Panc1 (cell line): ENCODE results near the gene GNG14. TPM values are rescaled to one million over a fixed set of nuclear protein-coding genes. Genes with fewer than 3 reads are reported as not detected.

ENCODE experiments used
- ATAC-seq: fragments of 200-7000 bp; cut with Tn5 transposase; 2 replicates; pipeline ENCODE4 v1.9.1; 2020; ENCODE audit warnings: mild to moderate bottlenecking, moderate library complexity
- BruUV-seq: library from RNA; stranded (reverse); fragments of 400-500 nt; replicated peaks from 2 replicates; lab custom pipeline; 2021; lab: Mats Ljungman, UMichigan
- CTCF ChIA-PET: fragments of 300-600 bp; sonication (Branson Sonifier 250); formaldehyde crosslinking; loops from one replicate; lab custom pipeline; 2022; ENCODE audit warnings: antibody characterized with exemption; lab: Charles Lee
- POLR2A ChIA-PET: fragments of 300-600 bp; sonication (Branson Sonifier 250); formaldehyde crosslinking; loops from one replicate; lab custom pipeline; 2022; ENCODE audit warnings: antibody characterized with exemption; lab: Charles Lee
- DNase-seq: peaks from one replicate; pipeline ENCODE4 v3.0.0-alpha.2; 2010; ENCODE audit warnings: low read depth, low spot score
- H3K27ac ChIP-seq: 2 replicates; pipeline ENCODE4 v1.5.1; 2011; ENCODE audit warnings: mild to moderate bottlenecking, low read length, inconsistent platforms
- H3K27me3 ChIP-seq: fragments of 200-500 bp; sonication (Bioruptor generic); 2 replicates; pipeline ENCODE4 v1.6.0; 2014; ENCODE audit warnings: low read length, inconsistent platforms; ENCODE audit not compliant: control insufficient read depth, insufficient read depth
- H3K36me3 ChIP-seq: fragments of 200-500 bp; sonication (Bioruptor generic); 2 replicates; pipeline ENCODE4 v1.5.1; 2014; ENCODE audit warnings: inconsistent platforms, mild to moderate bottlenecking, low read length, moderate library complexity; ENCODE audit not compliant: control insufficient read depth, insufficient read depth
- H3K4me1 ChIP-seq: 2 replicates; pipeline ENCODE4 v1.5.1; 2011; ENCODE audit warnings: inconsistent platforms, mild to moderate bottlenecking, low read length, moderate library complexity; ENCODE audit not compliant: control insufficient read depth, insufficient read depth
- H3K4me3 ChIP-seq, 2 experiments: 2 replicates each; pipeline ENCODE4 v1.5.1; 2011 to 2012; ENCODE audit warnings: low read depth in 2 of 2, low read length in 2 of 2, mild to moderate bottlenecking in 2 of 2, inconsistent platforms in 1 of 2, moderate library complexity in 1 of 2
- H3K9me3 ChIP-seq: fragments of 200-500 bp; sonication (Bioruptor generic); 2 replicates; pipeline ENCODE4 v1.5.1; 2014; ENCODE audit warnings: low read depth, mild to moderate bottlenecking, inconsistent platforms, low read length, moderate library complexity; ENCODE audit not compliant: control insufficient read depth, insufficient read depth
- POLR2AphosphoS5 ChIP-seq: IDR thresholded peaks from 2 replicates; pipeline ENCODE4 v1.6.1; 2012; ENCODE audit warnings: mild to moderate bottlenecking, low read depth, low read length, moderate library complexity
- SIN3A ChIP-seq: IDR thresholded peaks from 2 replicates; pipeline ENCODE4 v1.6.1; 2012; ENCODE audit warnings: low read depth, mild to moderate bottlenecking, low read length, moderate library complexity, borderline replicate concordance; ENCODE audit not compliant: insufficient read depth
- TCF7L2 ChIP-seq: IDR thresholded peaks from 2 replicates; pipeline ENCODE4 v1.6.1; 2011; ENCODE audit warnings: mild to moderate bottlenecking, low read depth, low read length, inconsistent platforms
- in situ Hi-C: cut with HindIII; loops from 2 replicates; pipeline ENCODE4 v1.10.0; 2016; ENCODE audit warnings: low sequenced_read_pairs, low pct_unique_long_range_greater_than_20kb
- intact Hi-C: fragments of 100-400 bp; cut with micrococcal nuclease; formaldehyde crosslinking; loops from one replicate; pipeline ENCODE4 v1.10.0; 2022; ENCODE audit not compliant: unreplicated experiment
- total RNA-seq: library from RNA; stranded (reverse); gene quantifications from one replicate; pipeline ENCODE4 v1.2.1, GENCODE V29; 2021; ENCODE audit not compliant: unreplicated experiment
- TF ChIP-seq, protein P1 (sequence below): fragments of 450-650 bp; IDR thresholded peaks from 2 replicates; pipeline ENCODE4 v1.5.1; 2017; ENCODE audit warnings: mild to moderate bottlenecking
- TF ChIP-seq, protein P2 (sequence below), 2 experiments: IDR thresholded peaks; 2 replicates each; pipeline ENCODE4 v1.6.1; 2011 to 2012; ENCODE audit warnings: low read depth in 2 of 2, control low read depth in 1 of 2, low read length in 1 of 2, mild to moderate bottlenecking in 1 of 2, moderate library complexity in 1 of 2; ENCODE audit not compliant: insufficient read depth in 1 of 2

GNG14 gene
- total RNA-seq, 1 experiment from 2014 or later = not detected

DNA sequence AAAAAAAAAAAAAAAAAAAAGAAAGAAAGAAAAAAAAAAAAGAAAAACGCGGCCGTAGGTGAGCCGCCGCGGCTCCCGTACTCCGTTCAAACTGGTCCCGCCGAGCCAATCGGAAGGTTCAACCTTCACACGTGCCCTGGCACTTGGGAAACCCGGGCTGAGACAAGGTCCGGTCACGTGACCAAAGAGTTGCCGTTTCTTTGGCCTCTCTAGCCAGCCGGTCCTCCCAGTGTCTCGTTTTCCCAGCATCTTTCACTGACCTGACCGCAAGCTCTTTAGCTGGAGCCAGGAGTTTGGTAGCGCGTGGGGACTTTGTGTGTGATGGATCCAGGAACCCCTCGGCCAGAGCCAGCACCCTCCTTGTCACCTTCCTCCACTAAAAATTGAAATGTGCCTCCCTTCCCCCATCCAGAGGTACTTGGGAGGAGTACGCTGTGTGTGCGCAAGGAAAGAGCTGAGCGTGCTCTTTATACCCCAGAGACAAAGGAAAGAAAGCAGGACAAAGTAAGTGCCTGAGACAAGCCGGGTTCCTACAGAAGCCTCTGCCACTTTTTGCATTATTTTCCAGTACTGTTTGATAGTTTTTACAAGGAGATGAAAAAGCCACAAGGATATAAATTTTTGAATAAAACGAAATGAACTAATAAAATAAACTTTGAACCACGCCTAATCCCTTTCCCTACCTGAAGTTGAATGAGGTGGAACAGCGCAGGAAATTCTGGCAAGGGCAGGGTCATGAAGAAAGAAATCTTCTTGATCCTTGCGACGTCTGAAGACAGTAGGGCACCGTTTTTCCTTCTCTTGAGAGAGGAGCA is 35.0 kb downstream of the GNG14 start:
- DNase-seq (peak; percentile 87), ATAC-seq (peak; percentile 83)
- no peaks in the 10 kb centered on the region for H3K9me3 ChIP-seq
- ChIA-PET POLR2A (interaction anchor here (0.6 to 1.4 kb wide), 3 partner anchors 9 to 14 kb away, joined by 4 to 8 read pairs (median 4); partner anchors contain the start of genes GET3 and TRIR), CTCF (interaction anchor here (0.5 kb wide), 1 partner anchor 526 kb away, joined by 7 read pairs; no protein-coding TSS in a partner anchor)
- TSS peak; percentile 99 for BruUV-seq
- H3K4me1 ChIP-seq = peaks cover 5% of the 10 kb centered on the region
- in situ Hi-C loops (no loop called here), intact Hi-C loops (no loop called here)
- H3K36me3 ChIP-seq = peaks cover 3% of the 10 kb centered on the region
- TF ChIP-seq TCF7L2 = peak; percentile 86
- peak; percentile 89 for TF ChIP-seq POLR2AphosphoS5
- TF ChIP-seq, protein P1, sequence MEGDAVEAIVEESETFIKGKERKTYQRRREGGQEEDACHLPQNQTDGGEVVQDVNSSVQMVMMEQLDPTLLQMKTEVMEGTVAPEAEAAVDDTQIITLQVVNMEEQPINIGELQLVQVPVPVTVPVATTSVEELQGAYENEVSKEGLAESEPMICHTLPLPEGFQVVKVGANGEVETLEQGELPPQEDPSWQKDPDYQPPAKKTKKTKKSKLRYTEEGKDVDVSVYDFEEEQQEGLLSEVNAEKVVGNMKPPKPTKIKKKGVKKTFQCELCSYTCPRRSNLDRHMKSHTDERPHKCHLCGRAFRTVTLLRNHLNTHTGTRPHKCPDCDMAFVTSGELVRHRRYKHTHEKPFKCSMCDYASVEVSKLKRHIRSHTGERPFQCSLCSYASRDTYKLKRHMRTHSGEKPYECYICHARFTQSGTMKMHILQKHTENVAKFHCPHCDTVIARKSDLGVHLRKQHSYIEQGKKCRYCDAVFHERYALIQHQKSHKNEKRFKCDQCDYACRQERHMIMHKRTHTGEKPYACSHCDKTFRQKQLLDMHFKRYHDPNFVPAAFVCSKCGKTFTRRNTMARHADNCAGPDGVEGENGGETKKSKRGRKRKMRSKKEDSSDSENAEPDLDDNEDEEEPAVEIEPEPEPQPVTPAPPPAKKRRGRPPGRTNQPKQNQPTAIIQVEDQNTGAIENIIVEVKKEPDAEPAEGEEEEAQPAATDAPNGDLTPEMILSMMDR = no peak
- 0 out of 2 replicates have a peak, but pooled peaks have one; percentile 68 for TF ChIP-seq SIN3A
- no peaks in the 10 kb centered on the region for H3K27me3 ChIP-seq
- peak overlapping the region; percentile 98 for H3K27ac ChIP-seq
- H3K4me3 ChIP-seq = peak overlapping the region; percentile 83 to 96

DNA sequence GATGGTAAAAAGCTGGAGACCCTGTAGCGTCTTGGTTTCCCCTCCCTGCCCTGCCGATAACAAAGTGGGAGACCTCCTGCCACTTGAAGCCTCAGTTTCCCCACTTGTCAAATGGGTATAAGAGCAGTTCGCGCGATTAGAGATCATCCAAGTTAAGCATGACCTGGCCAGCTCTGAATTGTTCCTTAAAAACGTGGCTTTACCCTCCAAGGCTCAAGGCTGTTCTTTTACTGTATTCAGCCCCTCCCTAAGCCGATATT is 35.5 kb downstream of the GNG14 start:
- H3K27ac ChIP-seq = peak overlapping the region; percentile 98
- in situ Hi-C loops (no loop called here), intact Hi-C loops (no loop called here)
- peak overlapping the region; percentile 83 to 96 for H3K4me3 ChIP-seq
- no peaks in the 10 kb centered on the region for H3K9me3 ChIP-seq
- ChIA-PET CTCF (interaction anchor here (0.5 kb wide), 1 partner anchor 526 kb away, joined by 7 read pairs; no protein-coding TSS in a partner anchor), POLR2A (interaction anchor here (1.4 kb wide), 2 partner anchors 11 to 14 kb away, joined by 4 read pairs; partner anchors contain the start of genes GET3 and TRIR)
- H3K36me3 ChIP-seq = peaks cover 3% of the 10 kb centered on the region
- no TSS peak for BruUV-seq
- DNase-seq = no peak
- peaks cover 5% of the 10 kb centered on the region for H3K4me1 ChIP-seq
- H3K27me3 ChIP-seq = no peaks in the 10 kb centered on the region
- no peak; the same call in 1 of the 2 replicates for ATAC-seq
- TF ChIP-seq, protein P2, sequence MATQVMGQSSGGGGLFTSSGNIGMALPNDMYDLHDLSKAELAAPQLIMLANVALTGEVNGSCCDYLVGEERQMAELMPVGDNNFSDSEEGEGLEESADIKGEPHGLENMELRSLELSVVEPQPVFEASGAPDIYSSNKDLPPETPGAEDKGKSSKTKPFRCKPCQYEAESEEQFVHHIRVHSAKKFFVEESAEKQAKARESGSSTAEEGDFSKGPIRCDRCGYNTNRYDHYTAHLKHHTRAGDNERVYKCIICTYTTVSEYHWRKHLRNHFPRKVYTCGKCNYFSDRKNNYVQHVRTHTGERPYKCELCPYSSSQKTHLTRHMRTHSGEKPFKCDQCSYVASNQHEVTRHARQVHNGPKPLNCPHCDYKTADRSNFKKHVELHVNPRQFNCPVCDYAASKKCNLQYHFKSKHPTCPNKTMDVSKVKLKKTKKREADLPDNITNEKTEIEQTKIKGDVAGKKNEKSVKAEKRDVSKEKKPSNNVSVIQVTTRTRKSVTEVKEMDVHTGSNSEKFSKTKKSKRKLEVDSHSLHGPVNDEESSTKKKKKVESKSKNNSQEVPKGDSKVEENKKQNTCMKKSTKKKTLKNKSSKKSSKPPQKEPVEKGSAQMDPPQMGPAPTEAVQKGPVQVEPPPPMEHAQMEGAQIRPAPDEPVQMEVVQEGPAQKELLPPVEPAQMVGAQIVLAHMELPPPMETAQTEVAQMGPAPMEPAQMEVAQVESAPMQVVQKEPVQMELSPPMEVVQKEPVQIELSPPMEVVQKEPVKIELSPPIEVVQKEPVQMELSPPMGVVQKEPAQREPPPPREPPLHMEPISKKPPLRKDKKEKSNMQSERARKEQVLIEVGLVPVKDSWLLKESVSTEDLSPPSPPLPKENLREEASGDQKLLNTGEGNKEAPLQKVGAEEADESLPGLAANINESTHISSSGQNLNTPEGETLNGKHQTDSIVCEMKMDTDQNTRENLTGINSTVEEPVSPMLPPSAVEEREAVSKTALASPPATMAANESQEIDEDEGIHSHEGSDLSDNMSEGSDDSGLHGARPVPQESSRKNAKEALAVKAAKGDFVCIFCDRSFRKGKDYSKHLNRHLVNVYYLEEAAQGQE (IDR thresholded peaks at IDR 0.05; ENCODE audit: insufficient read depth in 1 of 2, low read depth in 2 of 2, low read length in 1 of 2) = no peak
- no peak for TF ChIP-seq TCF7L2
